HepG2 (cell line): ENCODE results near the gene TCFL5. TPM values are rescaled to one million over a fixed set of nuclear protein-coding genes. Genes with fewer than 3 reads are reported as not detected.

Experiments used
- GPN1 ChIP-seq: sonication (generic); formaldehyde crosslinking; IDR thresholded peaks from 2 replicates; pipeline ENCODE4 v1.5.1; 2020; ENCODE audit warnings: missing genetic modification reagents, borderline replicate concordance
- MEIS2 ChIP-seq: sonication (generic); formaldehyde crosslinking; IDR thresholded peaks from 2 replicates; pipeline ENCODE4 v1.9.0; 2021; ENCODE audit warnings: mild to moderate bottlenecking, missing genetic modification reagents
- NFKB2 ChIP-seq: sonication (generic); formaldehyde crosslinking; IDR thresholded peaks from 2 replicates; pipeline ENCODE4 v1.4.0; 2020; ENCODE audit warnings: missing genetic modification reagents, borderline replicate concordance
- NKX3-1 ChIP-seq: sonication (generic); formaldehyde crosslinking; IDR thresholded peaks from 2 replicates; pipeline ENCODE4 v1.5.0; 2020; ENCODE audit warnings: missing genetic modification reagents
- POLR2A ChIP-seq, 2 experiments: IDR thresholded peaks; 2 replicates each; pipeline ENCODE4 v1.6.1; 2011; ENCODE audit warnings: low read depth in 2 of 2, low read length in 2 of 2, mild to moderate bottlenecking in 1 of 2, moderate library complexity in 1 of 2; ENCODE audit not compliant: insufficient read depth in 1 of 2
- SP1 ChIP-seq, 2 experiments: fragments of 450-650 bp in 1 of 2; sonication (generic) in 1 of 2; formaldehyde crosslinking in 1 of 2; IDR thresholded peaks; 2 replicates each; pipeline versions ENCODE4 v1.4.0 to v1.6.1; 2016 to 2020; ENCODE audit warnings: missing genetic modification reagents in 1 of 2
- SP4 ChIP-seq: sonication (generic); formaldehyde crosslinking; IDR thresholded peaks from 2 replicates; pipeline ENCODE4 v1.8.1; 2023; ENCODE audit warnings: mild to moderate bottlenecking, missing genetic modification reagents
- TGIF2 ChIP-seq: IDR thresholded peaks from 2 replicates; pipeline ENCODE4 v1.6.1; 2016; ENCODE audit warnings: control low read depth, missing compliant biosample characterization
- ZFX ChIP-seq: sonication (generic); formaldehyde crosslinking; IDR thresholded peaks from 2 replicates; pipeline ENCODE4 v1.4.0; 2020; ENCODE audit warnings: mild to moderate bottlenecking, low read depth, missing genetic modification reagents, moderate library complexity
- ZNF547 ChIP-seq: sonication (generic); formaldehyde crosslinking; IDR thresholded peaks from 2 replicates; pipeline ENCODE4 v1.5.1; 2020; ENCODE audit warnings: mild to moderate bottlenecking, missing genetic modification reagents
- ZNF652 ChIP-seq: IDR thresholded peaks from 2 replicates; pipeline ENCODE4 v1.6.1; 2016; ENCODE audit warnings: low read depth, borderline replicate concordance
- ZNF766 ChIP-seq: sonication (generic); formaldehyde crosslinking; IDR thresholded peaks from 2 replicates; pipeline ENCODE4 v1.5.0; 2020; ENCODE audit warnings: missing genetic modification reagents, borderline replicate concordance
- ZNF891 ChIP-seq: sonication (generic); formaldehyde crosslinking; IDR thresholded peaks from 2 replicates; pipeline ENCODE4 v1.5.0; 2020; ENCODE audit warnings: mild to moderate bottlenecking, missing genetic modification reagents
- polyA plus RNA-seq, 8 experiments: library from polyadenylated mRNA; depleted of rRNA in 3 of 8; stranded (reverse) in 7 of 8; unstranded in 1 of 8; fragments of >200 nt; fragmentation: Illumina TruSeq in 4 of 8; extraction: Trizol in 4 of 8; gene quantifications; 2 replicates each; pipeline versions ENCODE4 v1.2.1 to v1.2.3, GENCODE V29; 2011 to 2016; ENCODE audit warnings: low read depth in 4 of 8, missing spikeins in 1 of 8, mixed read lengths in 1 of 8; ENCODE audit not compliant: insufficient read depth in 1 of 8
- total RNA-seq, 5 experiments: library from RNA; depleted of rRNA; stranded (reverse); fragments of >200 nt; fragmentation: Illumina TruSeq; extraction: Trizol; gene quantifications; 2 replicates each; pipeline ENCODE4 v1.2.3, GENCODE V29; 2016; ENCODE audit warnings: low read depth in 1 of 5
- TF ChIP-seq, protein P1 (sequence below): sonication (generic); formaldehyde crosslinking; IDR thresholded peaks from 2 replicates; pipeline ENCODE4 v1.4.0; 2020; ENCODE audit warnings: missing genetic modification reagents, mild to moderate bottlenecking, borderline replicate concordance
- TF ChIP-seq, protein P2 (sequence below): sonication (generic); formaldehyde crosslinking; conservative IDR thresholded peaks from 2 replicates; pipeline ENCODE4 v1.8.0; 2022; ENCODE audit warnings: low read depth, missing genetic modification reagents
- TF ChIP-seq, protein P3 (sequence below): sonication (generic); formaldehyde crosslinking; IDR thresholded peaks from 2 replicates; pipeline ENCODE4 v1.4.0; 2020; ENCODE audit warnings: missing genetic modification reagents
- TF ChIP-seq, protein P4 (sequence below): IDR thresholded peaks from 2 replicates; pipeline ENCODE4 v1.6.1; 2016; ENCODE audit warnings: missing compliant biosample characterization, missing genetic modification reagents, borderline replicate concordance
- TF ChIP-seq, protein P5 (sequence below): sonication (generic); formaldehyde crosslinking; IDR thresholded peaks from 2 replicates; pipeline ENCODE4 v1.5.0; 2020; ENCODE audit warnings: mild to moderate bottlenecking, missing genetic modification reagents

TCFL5 gene
- total and polyA plus RNA-seq, 2 of the 13 experiments (the other 11 are each of a cell fraction or from before 2014, with no cell fraction given) = 14.8 to 20.0 TPM

DNA sequence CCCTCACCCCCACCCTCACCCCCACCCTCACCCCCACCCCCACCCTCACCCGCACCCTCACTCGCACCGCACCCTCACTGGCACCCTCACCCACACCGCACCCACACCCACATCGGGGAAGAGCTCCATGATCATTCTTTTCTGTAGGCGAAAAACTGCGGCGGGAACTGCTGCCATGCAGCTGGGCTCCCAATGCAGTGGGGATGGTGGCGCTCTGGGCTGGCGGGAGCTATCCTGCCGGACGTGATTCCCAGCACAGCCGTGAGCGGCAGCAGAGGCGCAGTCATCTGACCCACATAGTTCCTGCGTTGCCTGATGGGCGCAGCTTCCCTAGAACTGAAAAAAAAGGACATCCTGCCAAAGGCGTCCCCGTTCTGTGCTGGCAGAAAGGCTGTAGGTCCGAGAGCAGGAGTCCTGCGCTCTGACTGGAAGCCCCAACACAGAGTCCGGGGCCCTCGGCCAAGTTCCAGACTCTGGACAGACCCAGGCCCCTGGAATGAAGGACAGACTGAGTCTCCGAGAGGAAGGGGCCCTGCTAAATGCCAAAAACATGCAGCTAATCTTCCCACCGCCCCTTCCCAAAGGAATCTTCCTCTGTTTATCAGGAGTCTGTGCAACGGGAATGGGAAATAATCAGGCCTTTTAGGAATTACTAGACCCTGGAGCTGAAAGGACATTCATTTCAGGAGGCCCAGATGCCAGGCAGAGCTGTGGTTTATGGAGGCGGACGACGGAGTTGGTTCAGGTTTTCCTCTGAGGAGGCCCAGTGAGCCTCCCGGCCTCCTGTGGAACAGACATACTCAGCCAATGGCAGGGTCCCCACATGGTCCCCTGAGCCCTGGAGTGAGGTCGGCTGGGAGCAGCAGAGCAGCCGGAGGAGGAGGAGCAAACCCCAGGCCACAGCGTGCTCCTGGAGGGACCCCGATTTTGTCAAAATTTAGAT is 14.1 kb upstream of the TCFL5 start (continued):
- TF ChIP-seq, protein P1, sequence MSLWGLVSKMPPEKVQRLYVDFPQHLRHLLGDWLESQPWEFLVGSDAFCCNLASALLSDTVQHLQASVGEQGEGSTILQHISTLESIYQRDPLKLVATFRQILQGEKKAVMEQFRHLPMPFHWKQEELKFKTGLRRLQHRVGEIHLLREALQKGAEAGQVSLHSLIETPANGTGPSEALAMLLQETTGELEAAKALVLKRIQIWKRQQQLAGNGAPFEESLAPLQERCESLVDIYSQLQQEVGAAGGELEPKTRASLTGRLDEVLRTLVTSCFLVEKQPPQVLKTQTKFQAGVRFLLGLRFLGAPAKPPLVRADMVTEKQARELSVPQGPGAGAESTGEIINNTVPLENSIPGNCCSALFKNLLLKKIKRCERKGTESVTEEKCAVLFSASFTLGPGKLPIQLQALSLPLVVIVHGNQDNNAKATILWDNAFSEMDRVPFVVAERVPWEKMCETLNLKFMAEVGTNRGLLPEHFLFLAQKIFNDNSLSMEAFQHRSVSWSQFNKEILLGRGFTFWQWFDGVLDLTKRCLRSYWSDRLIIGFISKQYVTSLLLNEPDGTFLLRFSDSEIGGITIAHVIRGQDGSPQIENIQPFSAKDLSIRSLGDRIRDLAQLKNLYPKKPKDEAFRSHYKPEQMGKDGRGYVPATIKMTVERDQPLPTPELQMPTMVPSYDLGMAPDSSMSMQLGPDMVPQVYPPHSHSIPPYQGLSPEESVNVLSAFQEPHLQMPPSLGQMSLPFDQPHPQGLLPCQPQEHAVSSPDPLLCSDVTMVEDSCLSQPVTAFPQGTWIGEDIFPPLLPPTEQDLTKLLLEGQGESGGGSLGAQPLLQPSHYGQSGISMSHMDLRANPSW = no peak
- TF ChIP-seq ZNF652 (CRISPR knock-in tag) (no peak), NKX3-1 (CRISPR knock-in tag) (no peak), ZNF766 (CRISPR knock-in tag) (no peak), POLR2A (IDR thresholded peaks at IDR 0.05; ENCODE audit: insufficient read depth in 1 of 2, low read depth in 2 of 2, low read length in 2 of 2) (peak in 1 of 2 experiments; percentile 59; a peak in 2 of 4 replicates), GPN1 (CRISPR knock-in tag) (no peak), SP4 (CRISPR knock-in tag) (no peak), NFKB2 (CRISPR knock-in tag) (no peak), ZNF891 (CRISPR knock-in tag) (0 out of 2 replicates have a peak, but pooled peaks have one; percentile 64), MEIS2 (0 out of 2 replicates have a peak, but pooled peaks have one; percentile 41), TGIF2 (no peak), ZFX (no peak; the same call in none of the 2 replicates), SP1 (IDR thresholded peaks at IDR 0.05) (no peak), SP1 (CRISPR knock-in tag; IDR thresholded peaks at IDR 0.05) (0 out of 2 replicates have a peak, but pooled peaks have one; percentile 23), ZNF547 (CRISPR knock-in tag) (no peak; the same call in 1 of the 2 replicates)
- TF ChIP-seq, protein P2, sequence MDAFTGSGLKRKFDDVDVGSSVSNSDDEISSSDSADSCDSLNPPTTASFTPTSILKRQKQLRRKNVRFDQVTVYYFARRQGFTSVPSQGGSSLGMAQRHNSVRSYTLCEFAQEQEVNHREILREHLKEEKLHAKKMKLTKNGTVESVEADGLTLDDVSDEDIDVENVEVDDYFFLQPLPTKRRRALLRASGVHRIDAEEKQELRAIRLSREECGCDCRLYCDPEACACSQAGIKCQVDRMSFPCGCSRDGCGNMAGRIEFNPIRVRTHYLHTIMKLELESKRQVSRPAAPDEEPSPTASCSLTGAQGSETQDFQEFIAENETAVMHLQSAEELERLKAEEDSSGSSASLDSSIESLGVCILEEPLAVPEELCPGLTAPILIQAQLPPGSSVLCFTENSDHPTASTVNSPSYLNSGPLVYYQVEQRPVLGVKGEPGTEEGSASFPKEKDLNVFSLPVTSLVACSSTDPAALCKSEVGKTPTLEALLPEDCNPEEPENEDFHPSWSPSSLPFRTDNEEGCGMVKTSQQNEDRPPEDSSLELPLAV (CRISPR knock-in tag) = no peak
- TF ChIP-seq, protein P3, sequence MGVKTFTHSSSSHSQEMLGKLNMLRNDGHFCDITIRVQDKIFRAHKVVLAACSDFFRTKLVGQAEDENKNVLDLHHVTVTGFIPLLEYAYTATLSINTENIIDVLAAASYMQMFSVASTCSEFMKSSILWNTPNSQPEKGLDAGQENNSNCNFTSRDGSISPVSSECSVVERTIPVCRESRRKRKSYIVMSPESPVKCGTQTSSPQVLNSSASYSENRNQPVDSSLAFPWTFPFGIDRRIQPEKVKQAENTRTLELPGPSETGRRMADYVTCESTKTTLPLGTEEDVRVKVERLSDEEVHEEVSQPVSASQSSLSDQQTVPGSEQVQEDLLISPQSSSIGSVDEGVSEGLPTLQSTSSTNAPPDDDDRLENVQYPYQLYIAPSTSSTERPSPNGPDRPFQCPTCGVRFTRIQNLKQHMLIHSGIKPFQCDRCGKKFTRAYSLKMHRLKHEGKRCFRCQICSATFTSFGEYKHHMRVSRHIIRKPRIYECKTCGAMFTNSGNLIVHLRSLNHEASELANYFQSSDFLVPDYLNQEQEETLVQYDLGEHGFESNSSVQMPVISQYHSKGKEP = peak; percentile 13; the same call in 1 of the 2 replicates
- TF ChIP-seq, protein P4, sequence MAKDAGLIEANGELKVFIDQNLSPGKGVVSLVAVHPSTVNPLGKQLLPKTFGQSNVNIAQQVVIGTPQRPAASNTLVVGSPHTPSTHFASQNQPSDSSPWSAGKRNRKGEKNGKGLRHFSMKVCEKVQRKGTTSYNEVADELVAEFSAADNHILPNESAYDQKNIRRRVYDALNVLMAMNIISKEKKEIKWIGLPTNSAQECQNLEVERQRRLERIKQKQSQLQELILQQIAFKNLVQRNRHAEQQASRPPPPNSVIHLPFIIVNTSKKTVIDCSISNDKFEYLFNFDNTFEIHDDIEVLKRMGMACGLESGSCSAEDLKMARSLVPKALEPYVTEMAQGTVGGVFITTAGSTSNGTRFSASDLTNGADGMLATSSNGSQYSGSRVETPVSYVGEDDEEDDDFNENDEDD (CRISPR knock-in tag) = peak; percentile 92
- TF ChIP-seq, protein P5, sequence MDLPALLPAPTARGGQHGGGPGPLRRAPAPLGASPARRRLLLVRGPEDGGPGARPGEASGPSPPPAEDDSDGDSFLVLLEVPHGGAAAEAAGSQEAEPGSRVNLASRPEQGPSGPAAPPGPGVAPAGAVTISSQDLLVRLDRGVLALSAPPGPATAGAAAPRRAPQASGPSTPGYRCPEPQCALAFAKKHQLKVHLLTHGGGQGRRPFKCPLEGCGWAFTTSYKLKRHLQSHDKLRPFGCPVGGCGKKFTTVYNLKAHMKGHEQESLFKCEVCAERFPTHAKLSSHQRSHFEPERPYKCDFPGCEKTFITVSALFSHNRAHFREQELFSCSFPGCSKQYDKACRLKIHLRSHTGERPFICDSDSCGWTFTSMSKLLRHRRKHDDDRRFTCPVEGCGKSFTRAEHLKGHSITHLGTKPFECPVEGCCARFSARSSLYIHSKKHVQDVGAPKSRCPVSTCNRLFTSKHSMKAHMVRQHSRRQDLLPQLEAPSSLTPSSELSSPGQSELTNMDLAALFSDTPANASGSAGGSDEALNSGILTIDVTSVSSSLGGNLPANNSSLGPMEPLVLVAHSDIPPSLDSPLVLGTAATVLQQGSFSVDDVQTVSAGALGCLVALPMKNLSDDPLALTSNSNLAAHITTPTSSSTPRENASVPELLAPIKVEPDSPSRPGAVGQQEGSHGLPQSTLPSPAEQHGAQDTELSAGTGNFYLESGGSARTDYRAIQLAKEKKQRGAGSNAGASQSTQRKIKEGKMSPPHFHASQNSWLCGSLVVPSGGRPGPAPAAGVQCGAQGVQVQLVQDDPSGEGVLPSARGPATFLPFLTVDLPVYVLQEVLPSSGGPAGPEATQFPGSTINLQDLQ (CRISPR knock-in tag) = no peak
